Hematopoietic multipotent progenitor cell treated with erythropoietin and hydrocortisone succinate and interleukin-3 and kit ligand, for 6 days (in vitro differentiated cells): ENCODE data around the gene CAPG.
"Not testable (repeated sequence)": the region's sequence is repeated elsewhere in the genome, so short reads cannot be mapped to it uniquely, and the experiment has no call there.

ENCODE experiments used
- DNase-seq: peaks from one replicate; pipeline ENCODE4 v3.0.0-alpha.2; 2015

Gene CAPG

DNA sequence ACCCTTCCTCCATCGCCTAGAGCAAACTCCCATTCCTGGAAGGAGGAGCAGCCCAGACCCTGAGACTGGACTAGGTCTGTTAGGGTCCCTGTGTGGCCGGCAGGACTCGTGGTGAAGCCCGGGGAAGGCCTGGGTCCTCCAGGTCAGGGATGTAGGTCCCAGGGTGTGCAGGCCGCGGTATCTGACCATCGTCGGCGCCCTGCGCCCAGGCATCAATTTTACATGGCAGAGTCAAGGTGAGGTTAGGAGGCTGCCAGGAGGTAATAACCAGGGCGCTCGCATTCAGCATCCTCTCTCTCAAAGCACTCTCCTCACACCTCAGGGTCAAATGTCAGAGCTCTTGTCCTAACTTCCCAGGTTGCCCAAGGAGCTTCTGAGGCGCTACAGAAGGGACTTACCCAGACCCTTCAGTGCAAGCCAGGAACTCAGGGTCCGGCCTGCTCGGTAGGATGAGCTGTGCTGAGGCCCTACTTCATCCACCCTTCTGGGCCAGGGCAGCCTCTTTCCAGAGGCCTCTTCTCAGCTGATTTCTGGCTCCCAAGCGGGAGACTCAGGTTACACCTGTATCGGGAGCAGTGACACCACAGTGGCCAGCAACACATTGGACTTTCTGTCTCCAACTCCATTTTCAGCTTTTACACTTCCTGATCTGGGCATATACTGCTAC lies 9.0 kb upstream of the CAPG start:
- no peak for DNase-seq

DNA sequence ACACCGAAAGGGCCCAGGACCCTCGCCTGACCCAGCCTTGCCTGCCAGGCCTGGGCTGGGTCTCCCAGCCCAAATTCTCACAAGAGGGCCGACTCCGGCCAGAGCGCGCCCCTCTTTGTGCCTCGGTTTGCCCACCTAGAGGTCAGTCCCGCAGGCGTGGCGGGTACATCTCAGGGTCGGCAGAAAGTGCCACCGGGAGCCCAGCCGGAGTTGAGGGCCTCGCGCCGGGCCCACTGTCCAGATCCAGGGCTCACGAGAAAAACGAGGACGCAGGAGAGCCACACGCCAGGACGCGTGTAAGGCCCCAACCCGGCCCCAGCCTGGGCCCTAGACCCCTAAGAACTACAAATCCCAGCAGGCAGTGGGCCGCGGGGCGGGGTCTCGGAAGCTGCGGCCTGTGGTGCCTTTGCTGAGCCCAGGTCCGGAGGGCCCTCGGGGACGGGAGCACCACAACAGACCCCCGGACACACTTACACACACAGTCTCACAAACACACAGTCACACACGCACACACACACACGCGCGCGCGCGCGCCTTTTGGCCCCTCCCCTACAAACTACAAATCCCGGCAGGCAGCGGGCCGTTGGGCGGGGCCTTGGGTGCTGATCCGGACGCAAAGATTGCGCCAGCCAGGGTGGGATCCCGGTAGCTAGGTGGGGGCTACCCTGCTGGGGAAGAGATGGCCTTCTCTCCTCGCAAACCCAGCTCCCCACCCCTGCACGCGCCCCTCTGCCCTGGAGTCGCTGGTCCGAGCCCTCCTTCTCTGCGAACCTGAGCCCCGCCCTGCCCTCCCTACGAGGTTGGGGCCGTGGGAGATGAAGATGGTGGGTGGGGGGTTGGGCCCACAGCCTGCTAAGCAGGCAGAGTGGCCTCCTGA lies 8.2 kb upstream of the CAPG start, which contains the start of gene SH2D6:
TSS of gene SH2D6 (plus strand) at position 583 of the 877 bp plus-strand sequence. CDS start 10,752 bp downstream, outside the sequence.
- peak; percentile 94 for DNase-seq

DNA sequence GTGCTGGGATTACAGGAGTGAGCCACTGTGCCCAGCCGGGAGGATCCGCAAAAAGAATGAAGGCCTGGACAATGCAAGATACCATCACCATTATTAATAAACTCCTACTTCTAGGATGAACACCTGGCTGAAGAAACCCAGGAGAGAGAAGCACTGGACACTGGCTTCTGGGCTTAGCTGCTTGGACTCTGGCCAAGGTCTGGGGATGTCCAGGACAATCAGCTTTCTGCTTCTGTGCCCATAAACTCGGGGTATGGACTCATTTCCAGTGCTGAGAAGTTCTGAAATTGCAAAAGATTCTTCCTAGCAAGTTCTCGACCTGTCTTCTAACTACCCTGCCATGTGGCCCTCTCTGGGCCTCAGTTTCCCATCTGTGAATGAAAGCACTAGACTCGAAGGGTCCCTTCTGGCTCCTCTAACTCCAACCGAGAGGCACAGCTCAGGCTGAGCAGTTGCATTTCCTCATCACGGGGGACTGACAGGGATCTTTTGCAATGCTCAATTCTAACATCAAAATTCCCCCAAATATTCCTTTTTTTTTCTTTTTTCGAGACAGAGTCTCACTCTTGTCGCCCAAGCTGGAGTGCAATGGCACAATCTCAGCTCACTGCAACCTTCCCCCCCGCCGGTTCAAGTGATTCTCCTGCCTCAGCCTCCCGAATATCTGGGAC lies 5.9 kb upstream of the CAPG start:
- DNase-seq = no peak

DNA sequence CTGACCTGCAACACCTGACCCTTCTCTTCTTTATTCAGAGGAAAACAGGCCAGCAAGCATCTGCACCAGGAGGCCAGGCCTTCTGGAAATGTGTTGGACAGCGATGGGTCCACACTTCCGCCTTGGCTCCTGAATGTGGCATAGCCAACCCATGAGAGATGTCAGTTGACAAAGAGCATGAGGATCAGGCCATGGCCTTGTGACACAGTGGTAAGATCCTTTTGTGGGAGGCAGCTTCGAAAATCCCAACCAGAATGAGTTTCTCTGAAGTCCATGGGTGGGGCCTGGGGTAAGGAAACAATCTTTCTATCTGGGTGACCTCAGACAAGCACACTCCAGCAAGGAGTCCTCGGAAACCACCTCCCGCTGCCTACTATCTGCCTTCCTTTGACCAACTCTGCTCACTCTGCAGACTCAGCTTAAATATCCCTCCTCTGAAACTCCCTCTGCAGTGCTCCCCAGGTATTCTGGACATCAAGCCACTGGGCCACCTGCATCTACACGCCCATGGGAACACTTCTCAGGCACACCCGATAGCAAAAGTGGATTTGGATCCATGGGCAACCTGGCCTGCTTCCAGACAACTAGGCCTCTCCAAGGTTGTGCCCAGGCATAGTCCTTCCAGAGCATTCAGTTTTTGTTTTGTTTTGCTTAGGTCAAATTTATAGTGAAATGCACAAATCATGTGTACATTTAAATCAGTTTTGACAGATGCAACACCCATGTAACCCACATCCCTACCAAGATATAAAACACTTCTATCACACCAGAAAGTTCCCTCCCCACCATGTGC lies 4.8 kb upstream of the CAPG start:
- peak; percentile 72 for DNase-seq

DNA sequence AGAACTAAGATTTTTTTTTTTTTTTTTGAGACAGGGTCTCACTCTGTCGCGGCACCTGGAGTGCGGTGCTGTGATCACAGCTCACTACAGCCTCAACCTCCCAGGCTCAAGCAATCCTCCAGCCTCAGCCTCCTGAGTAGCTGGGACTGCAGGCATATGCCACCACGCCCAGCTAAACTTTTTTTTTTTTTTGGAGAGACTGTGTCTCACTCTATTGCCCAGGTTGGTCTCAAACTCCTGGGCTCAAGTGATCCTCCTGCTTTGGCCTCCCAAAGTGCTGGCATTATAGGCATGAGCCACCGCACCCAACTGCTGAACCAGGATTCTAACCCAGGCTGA lies 4.2 kb upstream of the CAPG start:
- not testable (repeated sequence) for DNase-seq

DNA sequence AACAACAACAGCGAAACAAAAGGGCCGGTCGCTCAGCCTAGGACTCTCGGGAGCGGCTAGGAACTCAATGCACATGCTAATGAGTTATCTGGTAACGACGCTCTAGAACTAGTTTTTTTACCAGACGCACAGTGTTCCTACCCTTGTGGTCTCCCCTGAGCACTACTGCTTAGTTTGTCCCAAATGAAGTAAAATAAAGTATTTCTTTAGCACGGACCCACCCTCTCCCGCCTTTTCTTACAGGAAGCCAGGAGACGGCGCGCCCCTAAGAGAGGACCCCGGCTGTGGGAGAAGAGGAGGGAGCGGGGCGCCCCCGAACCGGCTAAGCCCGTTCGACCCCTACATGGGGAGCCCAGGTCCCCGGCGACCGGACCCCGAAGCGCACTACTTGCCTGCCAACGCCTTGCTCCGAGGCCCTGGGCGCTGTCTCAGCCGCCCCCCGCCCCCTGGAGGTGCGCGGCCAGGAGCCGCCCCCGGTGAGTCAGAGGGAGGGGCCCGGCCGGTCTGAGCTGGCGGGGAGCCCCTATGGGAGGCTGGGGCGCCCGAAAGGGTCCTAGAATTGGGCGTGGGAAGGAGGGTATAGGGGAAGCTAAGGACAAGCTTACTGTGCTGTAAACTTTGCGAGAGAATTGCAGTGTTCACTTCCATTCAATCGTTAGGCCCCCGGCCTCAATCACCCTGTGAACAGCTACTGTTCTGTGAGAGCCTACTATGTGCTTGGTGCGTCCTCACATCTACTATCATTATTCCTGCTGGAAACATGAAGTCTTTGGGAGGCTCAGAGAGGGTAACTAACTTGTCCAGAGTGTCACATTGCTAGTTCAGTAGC lies 3.6 kb upstream of the CAPG start:
- DNase-seq = peak; percentile 59

DNA sequence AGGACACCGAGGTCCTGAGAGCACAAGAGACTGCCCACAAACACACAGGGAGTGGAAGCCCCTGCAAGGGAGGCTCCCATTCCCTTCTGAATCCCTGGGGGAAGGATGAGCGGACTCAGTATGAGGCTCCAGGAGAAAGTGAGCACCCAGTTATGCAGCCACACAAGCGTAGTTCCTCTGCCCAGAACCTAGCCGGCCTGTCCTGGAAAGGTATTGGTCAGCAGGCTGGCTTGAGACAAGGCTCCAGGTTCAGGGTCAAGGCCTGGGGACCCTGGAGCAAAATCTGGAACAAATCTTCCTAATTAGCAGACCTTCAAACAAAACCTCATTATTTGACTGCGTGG lies 1.2 kb upstream of the CAPG start:
- no peak for DNase-seq

DNA sequence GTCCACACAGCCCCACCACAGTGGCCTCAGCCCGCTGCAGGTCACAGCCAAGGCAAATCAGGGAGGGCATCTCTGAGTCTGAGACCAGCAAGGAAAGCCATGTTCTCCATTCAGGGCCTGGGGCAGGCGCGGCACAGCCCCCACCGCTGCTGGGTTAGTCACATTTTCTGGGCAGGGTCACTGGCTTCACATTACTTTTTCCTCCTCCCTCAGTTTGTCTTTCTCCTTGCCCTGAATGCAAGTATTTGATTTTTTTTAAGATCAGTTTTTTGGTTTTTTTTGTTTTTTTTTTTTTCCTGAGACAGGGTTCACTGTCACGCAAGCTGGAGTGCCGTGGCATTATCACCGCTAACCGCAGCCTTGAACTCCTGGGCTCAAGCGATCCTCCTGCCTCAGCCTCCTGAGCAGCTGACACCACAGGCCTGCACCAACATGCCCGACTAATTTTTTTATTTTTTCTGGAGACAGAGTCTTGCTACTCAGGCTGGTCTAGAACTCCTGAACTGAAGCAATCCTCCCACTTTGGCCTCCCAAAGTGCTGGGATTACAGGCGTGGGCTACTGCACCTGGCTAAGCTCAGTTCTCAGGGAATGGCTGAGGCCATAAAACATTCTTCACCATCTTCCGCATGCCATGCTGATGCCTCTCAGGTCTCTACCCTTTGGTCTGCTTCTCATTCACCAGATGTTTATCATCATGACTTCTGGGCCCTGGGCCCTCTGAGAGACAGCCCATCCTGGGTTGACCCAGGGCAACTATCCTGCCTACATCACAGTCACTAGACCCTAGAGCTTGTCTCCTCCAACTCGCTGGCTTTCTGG lies 628 bp upstream of the CAPG start:
- DNase-seq = peak; percentile 29

DNA sequence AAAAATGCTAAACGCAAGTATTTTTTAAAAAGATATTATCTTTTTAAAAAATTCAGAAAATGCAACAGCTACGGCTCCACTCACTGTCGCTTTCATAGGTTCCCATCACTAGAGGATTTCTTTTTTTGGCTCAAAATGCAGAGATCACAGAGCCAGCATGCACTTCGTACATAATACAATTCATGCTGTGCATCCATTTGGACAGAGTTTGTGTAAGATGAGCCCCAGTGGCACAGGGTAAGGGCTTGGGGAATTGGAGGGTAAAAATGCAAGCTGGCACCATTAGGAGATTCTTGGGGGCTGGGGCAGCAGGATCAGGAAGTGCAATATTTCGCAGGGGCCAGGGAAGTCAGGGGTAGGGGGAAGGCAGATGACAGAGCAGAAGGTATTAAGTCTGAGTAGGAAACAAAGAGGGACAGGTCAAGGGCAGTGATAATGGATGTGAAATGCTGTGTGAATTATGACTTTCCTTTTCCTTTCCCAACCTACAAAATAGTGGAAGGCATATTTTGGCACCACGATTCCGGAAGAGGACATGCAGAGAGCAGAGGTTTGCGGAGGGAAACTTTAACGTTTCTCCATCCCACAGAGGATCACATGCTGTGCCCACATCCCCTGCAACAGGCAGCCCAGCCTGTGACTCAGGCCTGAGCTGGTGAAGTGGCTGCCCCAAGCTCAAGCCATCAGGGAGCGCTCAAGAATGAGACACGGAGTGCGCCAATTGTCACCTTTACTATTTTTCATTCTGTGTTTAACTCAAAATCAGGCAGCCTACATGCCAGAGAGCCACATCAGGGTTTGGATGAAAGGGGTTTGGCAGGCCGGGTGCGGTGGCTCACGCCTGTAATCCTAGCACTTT lies 4.7 kb downstream of the CAPG start:
- DNase-seq = peak; percentile 88

DNA sequence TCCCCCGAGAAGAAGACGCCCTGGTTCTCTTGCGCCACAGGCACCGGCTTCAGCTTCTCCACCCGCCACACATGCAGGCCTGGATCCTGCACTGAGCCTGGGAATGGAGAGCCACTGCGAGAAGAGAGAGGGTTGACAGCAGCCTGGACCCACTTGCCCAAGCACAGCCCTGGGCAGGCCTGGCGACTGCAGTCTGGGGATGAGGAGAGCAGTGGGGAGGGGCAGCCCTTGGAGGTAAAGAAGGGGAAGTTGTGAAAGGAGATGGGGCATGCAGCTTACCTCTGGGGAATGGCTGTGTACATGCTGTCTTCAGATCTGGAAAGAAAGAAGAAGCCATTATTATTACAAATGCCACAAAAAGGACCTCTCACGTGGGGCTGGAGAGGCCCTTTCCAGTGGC lies 8.3 kb downstream of the CAPG start:
- DNase-seq = peak; percentile 47

DNA sequence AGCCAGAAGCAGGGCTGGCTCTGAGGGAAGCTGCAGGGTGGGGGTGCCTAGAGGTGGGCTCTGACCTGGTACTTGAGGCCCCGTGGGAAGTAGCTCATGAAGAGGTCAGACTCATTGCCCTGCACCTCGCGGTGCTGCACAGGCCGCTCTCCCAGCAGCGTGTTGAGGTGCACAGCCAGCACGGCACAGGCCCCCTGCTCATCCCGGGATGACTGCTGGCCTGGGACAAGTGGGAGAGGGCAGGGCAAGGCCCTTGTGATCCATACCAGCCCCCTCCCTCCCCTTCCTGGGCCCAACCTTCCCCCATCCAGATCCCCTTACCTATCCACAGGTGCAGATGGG lies 8.7 kb downstream of the CAPG start:
- no peak for DNase-seq

DNA sequence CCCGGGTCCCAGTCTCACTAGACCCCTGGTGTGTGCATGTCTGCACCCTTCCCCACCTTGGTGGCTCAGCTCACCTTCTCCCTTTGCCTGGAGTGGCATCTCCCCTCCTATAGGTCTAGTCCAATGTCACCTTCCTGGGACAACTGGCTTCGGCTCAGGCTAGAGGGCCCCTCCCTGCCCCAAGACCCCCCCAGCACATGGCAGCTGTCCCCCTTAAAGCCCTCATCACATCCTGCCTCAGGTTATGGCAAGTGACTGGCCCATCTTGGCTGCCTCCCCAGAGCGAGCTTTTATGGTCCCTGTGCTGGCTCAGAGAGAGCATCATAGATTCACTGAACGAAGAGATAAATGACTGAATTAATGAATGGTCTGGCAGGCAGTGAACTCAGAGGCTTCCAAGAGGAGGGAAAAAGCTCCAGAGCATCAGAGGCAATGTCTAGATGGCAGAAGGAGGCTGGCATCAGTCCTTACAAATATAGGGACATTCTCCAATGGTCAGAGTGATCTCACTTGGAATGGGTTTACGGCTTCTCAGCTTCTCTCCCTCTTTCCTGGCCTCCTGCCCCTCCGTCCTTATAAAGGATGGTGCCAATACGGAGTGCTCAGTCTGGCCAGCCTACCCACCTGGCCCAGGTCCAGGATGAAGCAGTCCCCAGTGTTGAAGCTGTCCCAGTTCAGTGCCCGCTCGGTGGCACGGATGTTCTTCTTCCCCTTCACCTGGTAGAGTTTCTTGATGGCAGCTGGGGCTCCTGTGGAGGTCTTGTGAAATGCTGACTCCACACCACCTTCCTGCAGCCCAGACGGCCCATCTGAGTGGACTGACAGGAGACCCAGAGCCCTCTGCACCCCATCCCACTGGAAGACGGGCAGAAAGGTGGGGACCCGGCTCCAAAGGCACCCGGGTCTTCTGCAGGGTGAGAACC lies 9.4 kb downstream of the CAPG start:
- no peak for DNase-seq

DNA sequence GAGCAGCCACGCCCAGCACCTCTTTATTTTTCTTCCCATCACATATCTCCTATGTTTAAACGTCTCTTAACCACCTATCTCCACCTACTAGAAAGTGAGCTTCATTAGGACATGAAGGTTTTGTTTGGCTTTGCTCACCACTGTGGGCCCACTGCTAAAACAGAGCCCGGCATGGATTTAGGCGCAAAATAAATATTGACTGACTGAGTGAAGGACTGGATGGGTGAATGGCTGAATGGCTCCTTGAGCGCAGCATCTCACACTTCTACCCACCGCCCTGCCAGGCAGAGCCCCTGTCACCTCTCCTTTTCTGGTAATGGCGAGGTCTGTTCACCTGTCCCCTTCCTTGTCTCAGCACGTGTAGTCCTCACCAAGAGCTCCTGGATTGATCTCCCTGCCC lies 10.1 kb downstream of the CAPG start:
- DNase-seq = no peak

DNA sequence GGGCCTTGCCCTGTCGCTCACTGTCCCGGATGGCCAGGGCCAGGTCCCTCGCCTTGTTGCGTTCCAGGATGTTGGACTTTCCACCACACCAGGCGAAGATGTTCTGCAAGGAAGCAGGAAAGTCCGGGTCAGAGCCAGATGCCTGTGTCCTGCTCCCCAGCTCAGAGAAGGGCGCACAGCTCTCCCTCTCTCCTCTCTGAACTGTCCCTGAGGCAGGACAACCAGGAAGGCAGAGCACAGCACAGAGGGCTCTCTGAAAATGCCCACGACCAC lies 11.0 kb downstream of the CAPG start:
- DNase-seq = no peak

DNA sequence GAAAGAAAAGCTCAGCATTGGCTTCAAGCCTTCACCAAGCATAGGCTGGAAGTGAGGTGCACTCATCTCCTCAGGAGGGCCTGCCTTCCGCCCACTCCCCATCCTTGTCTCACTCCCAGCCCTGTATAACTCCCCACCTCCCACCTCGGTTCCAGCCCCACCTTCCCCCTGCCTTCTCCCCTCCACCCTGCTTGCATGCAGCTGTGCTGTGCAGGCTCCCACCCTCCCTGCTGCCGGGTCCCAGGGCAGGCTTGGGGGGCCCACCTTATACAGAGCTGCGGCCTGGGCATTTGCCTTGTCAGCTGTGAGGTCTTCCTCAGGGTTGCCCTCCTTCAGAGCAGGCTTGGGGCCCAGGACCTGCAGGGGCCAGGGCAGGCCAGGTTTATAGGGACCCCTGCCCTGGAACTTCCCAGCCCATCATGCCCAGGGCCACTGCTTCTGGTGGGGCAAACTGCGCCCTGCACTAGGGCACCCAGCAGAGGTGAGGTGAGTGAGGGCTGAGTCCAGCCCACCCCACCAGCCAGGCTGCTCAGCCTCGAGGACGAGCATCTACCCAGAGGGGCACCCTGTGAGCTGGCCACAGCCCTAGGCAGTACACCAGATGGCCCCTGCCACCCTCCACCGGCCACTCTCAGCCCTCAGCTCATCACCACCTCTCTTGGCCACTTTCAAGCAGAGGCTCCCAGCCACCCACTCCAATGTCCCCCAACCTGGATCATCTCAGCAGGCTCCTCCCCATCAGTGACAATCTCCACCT lies 11.6 kb downstream of the CAPG start:
- no peak for DNase-seq

DNA sequence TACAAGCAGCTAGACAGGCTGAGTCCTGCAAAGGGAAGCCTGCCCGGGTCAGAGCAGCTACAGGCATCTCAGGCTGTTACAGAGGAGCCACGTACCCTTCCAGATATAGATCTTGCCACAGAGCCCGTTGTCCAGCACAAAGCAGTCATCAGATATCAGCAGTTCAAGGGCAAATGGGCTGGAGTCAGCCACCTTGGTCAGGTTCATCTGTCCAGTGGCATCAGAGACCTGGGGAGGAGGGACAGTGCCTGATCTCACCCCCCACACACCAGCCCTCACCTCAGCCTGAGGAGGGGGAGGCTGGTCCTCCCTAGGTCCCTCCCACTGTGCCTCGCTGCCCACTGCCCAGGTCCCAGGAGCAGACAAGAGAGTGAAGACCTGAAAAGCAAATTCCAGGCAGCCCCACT lies 12.2 kb downstream of the CAPG start:
- no peak for DNase-seq

DNA sequence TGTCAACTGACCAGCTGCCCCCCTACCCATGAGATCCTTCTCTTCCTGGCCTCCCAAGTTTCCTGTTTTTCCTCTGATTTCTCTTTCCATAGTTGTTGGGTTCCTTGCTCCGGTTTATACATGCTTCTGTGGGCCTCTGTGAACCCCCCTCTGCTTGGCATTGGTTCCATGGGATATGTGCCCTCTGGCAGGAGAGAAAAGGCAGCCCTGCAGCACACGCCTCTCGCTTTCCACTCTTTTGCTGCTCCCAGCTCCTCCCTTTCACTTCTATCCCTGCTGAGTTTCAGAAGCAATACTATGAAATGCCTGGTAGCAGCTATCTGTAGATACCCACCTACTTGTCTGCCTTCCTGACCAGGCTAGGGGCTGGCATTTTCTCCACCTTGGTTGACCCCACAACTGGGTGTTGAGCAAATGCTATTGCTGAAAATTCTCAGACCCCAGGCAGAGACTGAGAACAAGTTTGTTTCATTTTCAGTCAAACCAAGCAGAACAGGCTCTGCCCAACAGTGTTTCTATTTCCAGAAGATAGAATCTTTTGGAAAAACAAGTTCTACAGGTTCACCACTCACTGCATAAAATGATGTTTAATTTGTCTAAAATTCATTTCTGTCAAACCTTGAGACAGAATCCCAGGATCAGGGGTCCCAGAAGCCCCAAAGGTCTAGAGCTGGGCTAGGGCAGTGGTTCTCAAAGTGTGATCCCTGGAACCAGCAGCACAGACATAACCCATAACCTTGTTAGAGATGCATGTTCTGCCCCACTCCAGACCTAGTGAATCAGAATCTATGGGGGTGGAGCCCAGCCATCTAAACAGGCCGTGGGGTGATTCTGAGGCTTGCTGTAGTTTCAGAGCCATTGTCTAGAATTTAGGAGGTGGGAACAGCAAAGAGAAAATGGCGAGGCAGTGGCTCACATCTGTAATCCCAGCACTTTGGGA lies 13.4 kb downstream of the CAPG start:
- no peak for DNase-seq
